HPDE6-E6E7 (cell line): ENCODE measurements around the gene AKT3.

ENCODE experiments used
- DNase-seq: peaks from one replicate; pipeline ENCODE4 v3.0.0; 2011; ENCODE audit warnings: missing footprints; ENCODE audit errors: extremely low spot score

AKT3 gene

DNA sequence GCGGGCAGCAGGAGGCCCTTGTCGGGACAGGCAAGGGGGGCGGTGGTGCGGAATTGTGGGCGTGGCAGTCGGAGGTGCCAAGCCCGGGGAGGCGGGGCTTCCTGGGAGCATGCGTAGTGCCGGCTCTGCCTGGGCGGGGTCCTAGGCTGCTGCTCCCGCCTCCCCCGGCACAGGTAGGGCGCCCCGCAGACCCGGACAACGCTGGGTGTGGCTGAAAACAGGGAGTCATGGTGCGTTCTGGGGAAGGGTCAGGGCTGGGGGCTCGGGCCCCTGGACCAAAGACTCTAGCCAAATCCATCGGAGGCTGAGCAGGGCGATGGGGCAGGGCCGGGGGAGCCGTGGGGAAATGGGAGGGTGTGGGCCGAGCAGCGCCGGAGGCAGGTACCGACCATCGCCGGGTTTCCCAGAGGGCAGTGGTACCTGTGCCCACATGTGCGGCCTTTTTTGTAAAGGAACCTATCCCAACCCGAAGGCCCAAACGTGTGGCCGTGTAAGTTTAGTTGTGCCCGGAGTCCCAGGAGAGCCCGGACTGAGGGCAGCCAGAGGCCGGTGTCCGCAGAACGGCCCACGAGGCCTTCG is 362.3 kb downstream of the AKT3 start:
- no peak for DNase-seq

- DNase-seq: no peak
Observed at GRCh38 chr1:243487036-243487648, 362.9 kb downstream of the AKT3 start.

DNA sequence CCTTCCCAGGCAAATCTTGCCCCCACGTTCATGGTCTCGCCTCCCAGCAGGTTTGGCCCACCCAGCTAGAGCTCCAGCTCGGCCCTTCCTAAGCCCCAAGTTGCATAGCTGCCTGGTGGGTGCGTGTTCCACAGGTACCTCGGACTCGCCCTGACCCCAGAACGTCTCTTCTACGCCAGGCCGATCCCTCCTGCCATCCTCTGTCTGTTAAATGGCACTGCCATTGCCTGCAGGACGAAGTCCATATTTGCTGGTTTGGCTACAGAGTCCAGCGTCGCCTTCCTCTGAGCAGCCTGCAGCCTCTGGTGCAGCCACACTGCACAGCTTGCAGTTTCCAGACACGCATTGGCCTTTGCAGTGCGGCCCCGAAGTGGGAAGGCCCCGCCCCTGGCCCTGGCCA is 366.1 kb downstream of the AKT3 start:
- DNase-seq: no peak

GRCh38 chr1:243483071-243483771 is 366.8 kb downstream of the AKT3 start:
- no peak for DNase-seq

DNA sequence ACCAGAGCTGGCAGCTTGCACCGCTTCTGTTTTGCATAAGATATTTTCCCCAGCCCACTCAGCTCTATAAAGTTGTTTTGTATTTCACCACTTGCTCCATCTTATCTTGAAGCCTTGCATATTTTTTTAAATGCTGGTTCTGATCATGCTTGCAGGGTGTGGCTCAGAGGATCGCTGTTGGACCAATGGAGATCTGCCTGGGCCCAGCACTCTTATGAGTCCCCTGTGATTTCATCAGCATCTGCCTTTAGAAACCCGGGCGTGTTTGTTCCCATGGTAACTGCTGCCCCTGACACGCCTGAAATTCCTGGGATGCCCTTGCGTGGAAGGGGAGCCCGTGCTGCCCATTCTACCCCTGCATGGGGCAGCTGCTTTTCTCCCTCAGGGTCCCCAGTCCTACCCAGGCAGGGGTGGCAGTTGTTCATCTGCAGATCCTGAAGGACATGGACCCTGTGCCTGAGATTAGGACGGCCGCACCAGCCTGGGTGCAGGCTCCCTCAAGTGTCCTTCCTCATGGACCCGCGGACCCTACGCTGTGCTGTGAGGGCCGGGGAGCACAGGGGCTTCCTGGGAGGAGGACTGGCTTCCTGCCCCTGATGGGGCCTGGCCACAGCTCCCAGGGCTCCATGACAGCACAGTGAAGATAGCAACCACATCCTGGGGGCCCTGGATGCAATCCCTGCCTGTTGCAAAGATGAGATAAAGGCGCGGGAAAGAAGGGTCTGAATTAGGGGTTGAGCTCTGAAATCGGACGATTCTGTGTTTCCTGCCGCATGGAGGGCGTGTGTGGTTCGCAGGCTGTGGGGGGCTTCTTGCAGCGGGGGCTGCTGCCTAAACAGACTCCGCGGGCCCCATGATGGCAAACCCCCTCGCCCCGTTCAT is 367.7 kb downstream of the AKT3 start:
- DNase-seq: peak; percentile 32

- DNase-seq: no peak
Observed at GRCh38 chr1:243481101-243481500, 368.9 kb downstream of the AKT3 start.

DNA sequence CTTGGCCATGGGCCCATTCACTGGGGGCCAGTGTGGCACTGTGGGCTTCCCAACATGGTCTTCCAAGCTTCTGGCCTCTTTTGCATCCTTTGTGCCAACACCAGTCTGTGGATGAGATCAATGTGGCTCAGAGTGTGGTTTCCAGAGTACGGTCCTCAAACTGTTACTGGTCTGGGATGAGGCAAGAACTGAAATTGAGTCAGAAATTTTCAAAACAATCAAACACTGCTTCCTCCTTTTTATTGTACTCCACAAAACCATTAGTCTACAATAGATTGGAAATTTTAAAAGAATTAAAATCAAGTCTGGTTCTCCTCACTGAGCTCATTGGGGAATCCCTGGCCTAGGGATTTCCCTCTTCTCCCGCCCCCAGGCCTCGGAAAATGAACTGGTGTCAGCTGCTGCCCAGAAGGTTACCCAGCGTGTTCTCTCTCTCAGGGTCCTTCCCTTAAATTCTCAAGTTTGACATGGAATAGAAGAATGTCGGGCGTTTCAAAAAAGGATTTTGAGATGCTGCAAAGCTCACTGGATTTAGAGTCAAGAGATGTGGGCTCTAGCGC is 372.2 kb downstream of the AKT3 start:
- no peak for DNase-seq

- DNase-seq: no peak
Observed at GRCh38 chr1:243475966-243476365, 374.1 kb downstream of the AKT3 start.

DNA sequence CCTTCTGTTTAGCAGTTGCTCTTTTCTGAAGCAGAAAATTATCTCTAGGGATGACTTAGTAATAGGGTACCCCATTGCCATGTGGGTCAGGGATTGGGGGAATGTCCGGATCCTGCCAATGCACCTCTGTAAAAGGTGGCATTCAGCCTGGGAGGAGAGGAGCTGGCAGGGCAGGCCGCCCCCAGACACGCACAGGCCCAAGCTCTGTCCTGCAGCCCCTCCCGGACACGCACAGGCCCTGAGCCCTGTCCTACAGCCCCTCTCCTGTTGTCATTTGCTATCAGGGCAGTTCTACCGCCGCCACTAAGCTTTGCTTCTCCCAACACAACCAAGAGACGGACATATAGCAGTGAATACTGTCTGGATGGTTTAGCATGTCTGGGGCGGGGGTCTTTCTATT is 375.1 kb downstream of the AKT3 start:
- DNase-seq: no peak

DNA sequence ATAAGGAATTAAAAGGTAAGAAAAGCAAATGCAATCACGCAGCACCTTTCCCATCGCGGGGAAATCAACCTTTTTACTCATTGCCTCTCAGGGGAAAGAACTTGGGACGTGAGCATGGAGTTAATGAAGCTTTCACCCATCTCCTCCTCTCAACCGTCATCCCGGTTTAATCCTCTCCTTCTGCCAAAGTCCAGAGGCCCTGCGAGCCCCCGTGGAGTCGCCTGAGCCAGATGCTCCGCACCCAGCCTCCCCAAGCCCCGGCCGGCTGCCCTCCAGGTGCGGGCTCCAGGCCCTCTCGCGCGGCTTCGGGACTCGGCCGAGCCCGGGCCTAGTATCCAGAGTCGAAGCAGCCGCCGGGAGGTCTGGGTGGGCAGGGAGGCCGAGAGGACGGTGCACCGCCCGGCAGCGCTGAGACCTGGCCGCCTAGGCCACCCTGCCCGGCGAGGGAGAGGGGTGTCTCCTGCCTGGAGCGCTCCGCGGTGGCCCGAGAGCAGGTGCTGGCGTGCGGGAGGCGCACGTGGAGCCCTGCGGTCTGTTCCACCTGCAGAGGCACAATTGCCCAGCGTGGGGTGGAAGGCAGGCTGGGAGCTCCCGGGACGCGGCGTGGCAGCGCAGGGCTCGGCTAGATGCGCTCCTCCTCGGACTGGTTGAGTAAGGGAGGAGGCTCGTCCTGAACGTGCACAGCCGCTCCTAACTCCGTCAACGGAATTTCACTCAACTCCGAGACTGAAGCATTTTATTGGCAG is 375.7 kb downstream of the AKT3 start:
- no peak for DNase-seq

- DNase-seq: no peak
Observed at GRCh38 chr1:243473227-243474135, 376.6 kb downstream of the AKT3 start.

DNA sequence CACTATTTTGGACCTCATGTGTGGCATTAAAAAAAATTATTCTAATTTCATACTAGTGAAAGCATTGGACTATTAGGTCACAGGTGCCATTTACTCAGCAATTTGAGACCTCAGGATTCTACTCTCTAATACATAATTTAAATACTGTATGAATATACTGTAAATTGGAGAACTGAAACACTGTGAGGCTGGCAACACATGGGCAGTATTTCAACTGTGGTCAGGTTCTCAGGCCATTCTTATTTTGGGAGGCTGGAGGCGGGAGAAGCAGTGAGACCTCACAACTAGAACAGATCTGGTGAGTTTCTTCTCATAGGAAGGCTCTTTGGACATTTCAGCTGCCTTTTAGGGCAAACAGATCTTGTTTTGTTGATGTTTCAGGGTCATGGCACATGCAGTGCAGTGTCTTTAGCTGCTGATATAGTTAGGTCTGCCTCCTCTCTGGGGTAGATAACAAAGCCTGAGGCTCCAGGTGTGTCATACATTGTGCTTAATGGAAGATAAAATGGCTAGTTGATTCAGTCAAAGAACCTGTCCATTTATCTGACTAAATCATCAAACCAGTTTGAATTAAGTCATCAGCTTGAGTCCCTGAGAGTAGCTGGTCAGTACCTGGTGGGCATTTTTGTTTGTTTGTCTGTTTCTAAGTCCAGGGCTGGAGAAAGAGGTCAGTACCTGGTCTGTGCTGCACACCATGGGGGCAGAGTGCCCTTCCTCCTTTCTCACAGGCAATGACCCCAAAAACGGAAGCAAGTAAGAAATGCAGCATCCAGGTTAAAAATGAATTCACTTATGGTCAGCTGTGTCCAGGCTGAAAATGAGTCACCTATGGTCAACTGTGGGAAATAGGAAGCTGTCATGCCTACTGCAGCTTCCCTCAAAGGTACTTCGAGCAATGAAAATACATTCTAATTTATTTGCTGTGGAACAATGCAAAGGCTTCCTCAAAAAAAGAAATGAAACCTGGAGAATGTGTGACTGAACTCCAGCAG is 378.0 kb downstream of the AKT3 start:
- DNase-seq: no peak

- DNase-seq: no peak
Observed at GRCh38 chr1:243471026-243471685, 378.9 kb downstream of the AKT3 start.

DNA sequence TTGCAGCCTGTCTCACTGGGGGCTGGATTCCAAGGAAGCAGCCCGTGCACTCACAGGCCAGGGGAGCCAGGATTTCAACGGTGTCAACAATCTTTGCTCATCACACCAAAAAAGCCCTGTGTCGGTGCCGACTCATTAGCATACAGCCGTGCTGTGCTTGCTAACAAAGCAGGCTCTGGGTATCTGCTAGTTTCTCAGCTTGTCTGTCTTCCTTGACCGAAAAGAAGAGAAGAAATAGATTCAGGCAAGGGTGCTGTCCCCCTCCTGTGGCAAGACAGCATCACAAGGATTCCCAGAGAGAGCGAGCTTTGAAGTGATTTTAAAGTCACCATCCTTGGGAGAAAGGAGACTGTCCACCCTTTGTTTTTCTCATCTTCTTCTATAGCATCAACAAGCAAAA is 379.5 kb downstream of the AKT3 start:
- no peak for DNase-seq

GRCh38 chr1:243469497-243469896 is 380.5 kb downstream of the AKT3 start:
- DNase-seq: no peak

DNA sequence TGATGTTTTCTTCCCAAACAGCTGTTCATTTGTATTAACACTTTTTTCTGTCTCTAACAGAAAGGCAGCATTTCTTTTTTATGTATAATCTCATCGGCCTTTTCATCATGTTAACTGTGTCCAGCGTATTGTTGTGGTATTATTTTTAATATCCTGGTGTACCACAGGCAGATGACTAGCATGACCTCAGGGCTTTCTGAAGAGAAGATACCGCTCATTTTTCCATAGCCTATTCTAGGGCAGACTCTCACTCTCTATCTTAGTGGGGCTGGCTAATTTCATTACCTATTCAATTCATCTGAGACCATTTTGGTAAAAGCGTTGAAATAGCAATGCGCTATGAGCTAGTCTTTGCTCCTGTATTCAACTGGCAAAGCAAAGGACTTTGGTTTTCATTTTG is 384.3 kb downstream of the AKT3 start:
- no peak for DNase-seq

DNA sequence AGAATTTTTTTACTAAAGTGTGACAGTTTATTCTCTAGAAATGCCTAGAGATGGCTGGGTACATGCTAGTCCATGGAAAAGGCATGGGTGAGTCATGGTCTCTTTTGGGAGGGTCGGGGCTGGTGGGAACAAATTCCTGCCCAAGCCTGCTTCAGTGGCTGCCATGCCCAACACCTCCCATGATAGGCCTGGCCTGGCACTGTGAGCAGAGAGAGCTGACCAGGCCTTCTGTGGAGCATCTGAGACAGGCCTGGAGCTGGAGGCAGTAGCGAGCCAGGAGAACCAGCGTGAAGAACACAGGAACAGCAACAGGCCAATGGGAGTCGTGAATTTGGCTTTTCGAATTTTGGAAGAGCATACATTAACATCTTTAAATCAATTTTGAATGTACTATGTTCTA is 385.0 kb downstream of the AKT3 start:
- DNase-seq: no peak

- DNase-seq: no peak
Observed at GRCh38 chr1:243462929-243463697, 386.9 kb downstream of the AKT3 start.
